Endodermal cell (in vitro differentiated cells): ENCODE measurements around the gene ZNF121. TPM values are rescaled to one million over a fixed set of nuclear protein-coding genes. Genes with fewer than 3 reads are reported as not detected.

ENCODE experiments used
- DNase-seq: peaks from one replicate; pipeline ENCODE4 v3.0.0-alpha.2; 2017
- H3K27ac ChIP-seq: 2 replicates; pipeline ENCODE4 v1.5.1; 2013; ENCODE audit warnings: mild to moderate bottlenecking, low read depth, low read length, moderate library complexity
- H3K27me3 ChIP-seq: 2 replicates; pipeline ENCODE4 v1.6.1; 2013; ENCODE audit warnings: mild to moderate bottlenecking, low read length, moderate library complexity; ENCODE audit not compliant: insufficient read depth, control insufficient read depth, poor library complexity, severe bottlenecking
- H3K36me3 ChIP-seq: 2 replicates; pipeline ENCODE4 v1.7.0; 2013; ENCODE audit warnings: mild to moderate bottlenecking, low read length, moderate library complexity; ENCODE audit not compliant: control insufficient read depth, insufficient read depth
- H3K4me1 ChIP-seq: one replicate; pipeline ENCODE4 v1.7.0; 2013; ENCODE audit warnings: low read length; ENCODE audit not compliant: control insufficient read depth, insufficient read depth
- H3K4me3 ChIP-seq: 2 replicates; pipeline ENCODE4 v1.5.1; 2013; ENCODE audit warnings: mild to moderate bottlenecking, low read length, moderate library complexity
- H3K9ac ChIP-seq: 2 replicates; pipeline ENCODE4 v1.6.1; 2013; ENCODE audit warnings: mild to moderate bottlenecking, low read length, moderate library complexity; ENCODE audit not compliant: poor library complexity, severe bottlenecking; ENCODE audit errors: extremely low read depth
- H3K9me3 ChIP-seq: 2 replicates; pipeline ENCODE4 v1.6.1; 2013; ENCODE audit warnings: mild to moderate bottlenecking, low read length, moderate library complexity; ENCODE audit not compliant: control insufficient read depth
- H3K27ac Mint-ChIP-seq: 2 replicates; pipeline ENCODE4 v1.8.0; 2020; ENCODE audit warnings: mixed read lengths
- H3K27me3 Mint-ChIP-seq: 2 replicates; pipeline ENCODE4 v1.8.0; 2021; ENCODE audit warnings: mild to moderate bottlenecking, mixed read lengths; ENCODE audit not compliant: insufficient read depth
- H3K36me3 Mint-ChIP-seq: 2 replicates; pipeline ENCODE4 v1.8.0; 2020; ENCODE audit warnings: low read depth, mixed read lengths
- H3K4me1 Mint-ChIP-seq: 2 replicates; pipeline ENCODE4 v1.8.0; 2020; ENCODE audit warnings: mixed read lengths
- H3K4me3 Mint-ChIP-seq: 2 replicates; pipeline ENCODE4 v1.8.0; 2020; ENCODE audit warnings: mild to moderate bottlenecking, moderate library complexity, mixed read lengths
- H3K9me3 Mint-ChIP-seq: 2 replicates; pipeline ENCODE4 v1.8.0; 2020; ENCODE audit warnings: mild to moderate bottlenecking, mixed read lengths
- CTCF ChIP-seq: fragments of 200-600 bp; sonication (generic); conservative IDR thresholded peaks from 2 replicates; pipeline ENCODE4 v1.5.0; 2021; ENCODE audit warnings: antibody characterized with exemption, mild to moderate bottlenecking
- WGBS, 2 experiments: methylation state at CpG; one replicate each; pipeline versions ENCODE4 v1.1.5 to v1.1.7; 2013; ENCODE audit warnings: missing lambda C conversion rate in 2 of 2, mixed read lengths in 1 of 2; ENCODE audit not compliant: insufficient coverage in 1 of 2, insufficient read length in 1 of 2; 5-methylcytosine and 5-hydroxymethylcytosine counted together
- long read RNA-seq, 4 experiments: library from polyadenylated mRNA in 2 of 4; library from RNA in 1 of 4; library from capped mRNA in 1 of 4; stranded (forward) in 3 of 4; unstranded in 1 of 4; transcript quantifications; one replicate each; pipeline ENCODE4 v2.0.0, GENCODE V29; 2020 to 2021; ENCODE audit warnings: inconsistent platforms in 1 of 4
- polyA plus RNA-seq, 2 experiments: library from polyadenylated mRNA; stranded (reverse); fragments of 50-300 nt; gene quantifications; one replicate each; pipeline ENCODE4 v1.2.3, GENCODE V29; 2013
- total RNA-seq, 2 donors: library from RNA; stranded (reverse); fragmentation: NEBNext Ultra II Directional in 1 of 2; extraction: Animal tissue kit (Norgen Biotek cat#: 25700) in 1 of 2; gene quantifications; 2 replicates in 1 of 2; 3 replicates in 1 of 2; pipeline ENCODE4 v1.2.1, GENCODE V29; 2021

ZNF121 gene
- 100 to 1,000 TPM; 100 to 168 TPM for total RNA-seq
- polyA plus RNA-seq (2013, experiment 1 of 2), result 46.3 TPM
- polyA plus RNA-seq (2013, experiment 2 of 2), result 47.2 TPM
- long read RNA-seq, experiment 1, partial matches to known transcripts, result 0 of 14 reads
- long read RNA-seq, experiment 1, other reads (novel, unspliced or antisense), result 13 of 14 reads
- long read RNA-seq, experiment 2, partial matches to known transcripts, result 0 of 18 reads
- long read RNA-seq, experiment 2, other reads (novel, unspliced or antisense), result 17 of 18 reads
- long read RNA-seq, experiment 3, full-length matches to known transcripts, result 7 of 9 reads
- long read RNA-seq, experiment 3, partial matches to known transcripts, result 0 of 9 reads
- long read RNA-seq, experiment 3, other reads (novel, unspliced or antisense), result 2 of 9 reads
- long read RNA-seq, experiment 4, partial matches to known transcripts, result 0 of 10 reads
- long read RNA-seq, experiment 4, other reads (novel, unspliced or antisense), result 7 of 10 reads

- peaks cover 28% of the 10 kb centered on the region for H3K36me3 ChIP-seq
- no peaks in the 10 kb centered on the region for H3K4me1 ChIP-seq
- WGBS, 2 experiments, result 0 to 1% methylated on average over 28 to 51 of the region's 51 CpGs
- Mint-ChIP-seq H3K36me3 (peaks cover 33% of the 10 kb centered on the region), H3K27ac (peak within 1 kb of the TSS; percentile 98), H3K27me3 (no peaks in the 10 kb centered on the region), H3K4me1 (peaks cover 10% of the 10 kb centered on the region), H3K4me3 (peak within 1 kb of the TSS; percentile 96), H3K9me3 (peaks cover 32% of the 10 kb centered on the region)
- peak; percentile 96 for DNase-seq
- no peaks in the 10 kb centered on the region for H3K27me3 ChIP-seq
- H3K4me3 ChIP-seq, result peak within 1 kb of the TSS; percentile 99
- H3K27ac ChIP-seq, result peak within 1 kb of the TSS; percentile 85
- peaks cover 23% of the 10 kb centered on the region for H3K9me3 ChIP-seq
- peak within 1 kb of the TSS; percentile 97 for H3K9ac ChIP-seq
- no peak for TF ChIP-seq CTCF
These were observed at the start of gene ZNF121 for GRCh38 chr19:9584073-9584833. TSS of gene ZNF121 (minus strand) at chr19:9584504. CDS start at chr19:9568097, 16,407 bp downstream.

GRCh38 chr19:9627856-9628255 lies 43.6 kb upstream of the ZNF121 start:
- Histone ChIP-seq H3K36me3 (peaks cover 8% of the 10 kb centered on the region), H3K9ac (no peak overlapping the region), H3K4me3 (no peak overlapping the region), H3K9me3 (no peaks in the 10 kb centered on the region), H3K27me3 (no peaks in the 10 kb centered on the region), H3K4me1 (peaks cover 4% of the 10 kb centered on the region), H3K27ac (no peak overlapping the region)
- DNase-seq, result no peak
- Mint-ChIP-seq H3K27ac (no peak overlapping the region), H3K4me1 (peaks cover 18% of the 10 kb centered on the region), H3K27me3 (no peaks in the 10 kb centered on the region), H3K36me3 (peaks cover 20% of the 10 kb centered on the region), H3K9me3 (no peaks in the 10 kb centered on the region), H3K4me3 (no peak overlapping the region)
- TF ChIP-seq CTCF, result no peak
- WGBS, 2 experiments, result 93 to 100% methylated on average over 2 of the region's 2 CpGs

- Histone ChIP-seq H3K4me1 (no peaks in the 10 kb centered on the region), H3K27me3 (no peaks in the 10 kb centered on the region), H3K27ac (peak overlapping the region; percentile 57), H3K36me3 (peaks cover 19% of the 10 kb centered on the region), H3K4me3 (peak overlapping the region; percentile 96), H3K9ac (no peak overlapping the region), H3K9me3 (no peaks in the 10 kb centered on the region)
- WGBS, 2 experiments, result 92 to 100% methylated on average over 1 to 2 of the region's 2 CpGs
- Mint-ChIP-seq H3K4me3 (peak overlapping the region; percentile 91), H3K4me1 (peaks cover 15% of the 10 kb centered on the region), H3K9me3 (peaks cover 5% of the 10 kb centered on the region), H3K27me3 (no peaks in the 10 kb centered on the region), H3K27ac (peak overlapping the region; percentile 27), H3K36me3 (peaks cover 28% of the 10 kb centered on the region)
- no peak for DNase-seq
- TF ChIP-seq CTCF, result no peak
These were observed 38.2 kb upstream of the ZNF121 start for GRCh38 chr19:9622531-9622930.
